ENCODE results near the gene OPCML. TPM values are rescaled to one million over a fixed set of nuclear protein-coding genes. Genes with fewer than 3 reads are reported as not detected.

The OPCML gene
- total RNA-seq, 1 donor from 2014 or later: 0.61 TPM

GRCh38 chr11:133362916-133363315 lies 169.4 kb downstream of the OPCML start:
- no peaks in the 10 kb centered on the region for H3K36me3 Mint-ChIP-seq (ENCODE audit: unreplicated experiment)
- peaks cover 2% of the 10 kb centered on the region for H3K27me3 Mint-ChIP-seq (ENCODE audit: unreplicated experiment)
- peaks cover 1% of the 10 kb centered on the region for H3K9me3 Mint-ChIP-seq (ENCODE audit: unreplicated experiment)
- H3K4me1 Mint-ChIP-seq (ENCODE audit: low read depth, unreplicated experiment): no peaks in the 10 kb centered on the region
- no peak overlapping the region for H3K27ac Mint-ChIP-seq (ENCODE audit: unreplicated experiment)
- no peak overlapping the region for H3K4me3 Mint-ChIP-seq (ENCODE audit: unreplicated experiment)
- TF ChIP-seq CTCF (IDR thresholded peaks at IDR 0.05; ENCODE audit: partially characterized antibody, unreplicated experiment): no peak
- DNase-seq: no peak

- Mint-ChIP-seq H3K4me3 (ENCODE audit: unreplicated experiment) (no peak overlapping the region), H3K27ac (ENCODE audit: unreplicated experiment) (no peak overlapping the region), H3K4me1 (ENCODE audit: low read depth, unreplicated experiment) (no peaks in the 10 kb centered on the region), H3K36me3 (ENCODE audit: unreplicated experiment) (no peaks in the 10 kb centered on the region), H3K27me3 (ENCODE audit: unreplicated experiment) (peaks cover 2% of the 10 kb centered on the region), H3K9me3 (ENCODE audit: unreplicated experiment) (peaks cover 1% of the 10 kb centered on the region)
- DNase-seq: no peak
- TF ChIP-seq CTCF (IDR thresholded peaks at IDR 0.05; ENCODE audit: partially characterized antibody, unreplicated experiment): no peak
Measured at GRCh38 chr11:133362156-133362555, 170.1 kb downstream of the OPCML start.

- no peak for TF ChIP-seq CTCF (IDR thresholded peaks at IDR 0.05; ENCODE audit: partially characterized antibody, unreplicated experiment)
- Mint-ChIP-seq H3K9me3 (ENCODE audit: unreplicated experiment) (peaks cover 1% of the 10 kb centered on the region), H3K27ac (ENCODE audit: unreplicated experiment) (no peak overlapping the region), H3K27me3 (ENCODE audit: unreplicated experiment) (peaks cover 2% of the 10 kb centered on the region), H3K36me3 (ENCODE audit: unreplicated experiment) (no peaks in the 10 kb centered on the region), H3K4me3 (ENCODE audit: unreplicated experiment) (no peak overlapping the region), H3K4me1 (ENCODE audit: low read depth, unreplicated experiment) (no peaks in the 10 kb centered on the region)
- DNase-seq: no peak
Measured at GRCh38 chr11:133361689-133361994, 170.7 kb downstream of the OPCML start.

- H3K9me3 Mint-ChIP-seq (ENCODE audit: unreplicated experiment): peaks cover 1% of the 10 kb centered on the region
- H3K4me3 Mint-ChIP-seq (ENCODE audit: unreplicated experiment): no peak overlapping the region
- H3K4me1 Mint-ChIP-seq (ENCODE audit: low read depth, unreplicated experiment): no peaks in the 10 kb centered on the region
- H3K36me3 Mint-ChIP-seq (ENCODE audit: unreplicated experiment): no peaks in the 10 kb centered on the region
- no peak for DNase-seq
- no peak for TF ChIP-seq CTCF (IDR thresholded peaks at IDR 0.05; ENCODE audit: partially characterized antibody, unreplicated experiment)
- H3K27ac Mint-ChIP-seq (ENCODE audit: unreplicated experiment): no peak overlapping the region
- peaks cover 2% of the 10 kb centered on the region for H3K27me3 Mint-ChIP-seq (ENCODE audit: unreplicated experiment)
Measured at GRCh38 chr11:133360860-133361688, 171.2 kb downstream of the OPCML start.

DNA sequence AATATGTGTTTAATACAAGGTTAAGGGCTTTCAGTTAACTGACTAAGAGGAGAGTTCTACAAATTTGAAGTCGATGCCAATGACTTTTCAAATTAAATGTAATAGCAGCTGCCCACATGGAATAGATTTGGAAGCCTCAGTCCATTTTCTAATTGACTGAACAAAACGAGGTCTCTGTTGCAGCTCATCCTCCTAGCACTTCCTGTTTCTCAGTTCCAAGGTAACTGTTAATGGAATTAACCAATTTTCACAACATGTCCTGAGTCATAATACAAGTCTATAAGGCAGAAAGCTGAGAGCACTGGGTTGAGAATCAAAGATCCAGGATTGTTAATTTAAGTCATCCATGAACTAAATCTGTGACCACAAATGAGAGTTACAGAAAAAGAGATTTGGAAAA lies 177.2 kb downstream of the OPCML start:
- TF ChIP-seq CTCF (IDR thresholded peaks at IDR 0.05; ENCODE audit: partially characterized antibody, unreplicated experiment): no peak
- Mint-ChIP-seq H3K36me3 (ENCODE audit: unreplicated experiment) (no peaks in the 10 kb centered on the region), H3K4me3 (ENCODE audit: unreplicated experiment) (no peak overlapping the region), H3K27me3 (ENCODE audit: unreplicated experiment) (no peaks in the 10 kb centered on the region), H3K4me1 (ENCODE audit: low read depth, unreplicated experiment) (no peaks in the 10 kb centered on the region), H3K27ac (ENCODE audit: unreplicated experiment) (no peak overlapping the region), H3K9me3 (ENCODE audit: unreplicated experiment) (peaks cover 2% of the 10 kb centered on the region)
- no peak for DNase-seq
